ENCODE data around the gene PP2D1.
"Not testable (repeated sequence)": the region's sequence is repeated elsewhere in the genome, so short reads cannot be mapped to it uniquely, and the experiment has no call there.

DNA sequence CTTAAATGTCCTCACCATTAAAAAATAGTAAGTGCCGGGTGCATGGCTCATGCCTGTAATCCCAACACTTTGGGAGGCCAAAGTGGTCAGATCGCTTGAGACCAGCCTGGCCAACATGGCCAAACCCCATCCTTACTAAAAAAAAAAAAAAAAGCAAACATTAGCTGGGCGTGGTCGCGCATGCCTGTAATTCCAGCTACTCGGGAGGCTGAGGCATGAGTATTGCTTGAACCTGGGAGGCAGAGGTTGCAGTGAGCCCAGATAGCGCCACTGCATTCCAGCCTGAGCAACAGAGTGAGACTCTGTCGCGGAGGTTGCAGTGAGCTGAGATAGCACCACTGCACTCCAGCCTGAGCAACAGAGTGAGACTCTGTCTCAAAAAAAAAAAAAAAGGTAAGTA, 54.7 kb downstream of the PP2D1 start:
- not testable (repeated sequence) for TF ChIP-seq POLR2A (IDR thresholded peaks at IDR 0.05); POLR2AphosphoS5 (IDR thresholded peaks at IDR 0.05; ENCODE audit: insufficient read depth in 1 of 2, low read depth in 1 of 2)
- TF ChIP-seq, protein P1, sequence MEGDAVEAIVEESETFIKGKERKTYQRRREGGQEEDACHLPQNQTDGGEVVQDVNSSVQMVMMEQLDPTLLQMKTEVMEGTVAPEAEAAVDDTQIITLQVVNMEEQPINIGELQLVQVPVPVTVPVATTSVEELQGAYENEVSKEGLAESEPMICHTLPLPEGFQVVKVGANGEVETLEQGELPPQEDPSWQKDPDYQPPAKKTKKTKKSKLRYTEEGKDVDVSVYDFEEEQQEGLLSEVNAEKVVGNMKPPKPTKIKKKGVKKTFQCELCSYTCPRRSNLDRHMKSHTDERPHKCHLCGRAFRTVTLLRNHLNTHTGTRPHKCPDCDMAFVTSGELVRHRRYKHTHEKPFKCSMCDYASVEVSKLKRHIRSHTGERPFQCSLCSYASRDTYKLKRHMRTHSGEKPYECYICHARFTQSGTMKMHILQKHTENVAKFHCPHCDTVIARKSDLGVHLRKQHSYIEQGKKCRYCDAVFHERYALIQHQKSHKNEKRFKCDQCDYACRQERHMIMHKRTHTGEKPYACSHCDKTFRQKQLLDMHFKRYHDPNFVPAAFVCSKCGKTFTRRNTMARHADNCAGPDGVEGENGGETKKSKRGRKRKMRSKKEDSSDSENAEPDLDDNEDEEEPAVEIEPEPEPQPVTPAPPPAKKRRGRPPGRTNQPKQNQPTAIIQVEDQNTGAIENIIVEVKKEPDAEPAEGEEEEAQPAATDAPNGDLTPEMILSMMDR (IDR thresholded peaks at IDR 0.05), result not testable (repeated sequence)

All from vagina (tissue), 2 donors.